ENCODE results near the gene LRRK1.

LRRK1 gene

DNA sequence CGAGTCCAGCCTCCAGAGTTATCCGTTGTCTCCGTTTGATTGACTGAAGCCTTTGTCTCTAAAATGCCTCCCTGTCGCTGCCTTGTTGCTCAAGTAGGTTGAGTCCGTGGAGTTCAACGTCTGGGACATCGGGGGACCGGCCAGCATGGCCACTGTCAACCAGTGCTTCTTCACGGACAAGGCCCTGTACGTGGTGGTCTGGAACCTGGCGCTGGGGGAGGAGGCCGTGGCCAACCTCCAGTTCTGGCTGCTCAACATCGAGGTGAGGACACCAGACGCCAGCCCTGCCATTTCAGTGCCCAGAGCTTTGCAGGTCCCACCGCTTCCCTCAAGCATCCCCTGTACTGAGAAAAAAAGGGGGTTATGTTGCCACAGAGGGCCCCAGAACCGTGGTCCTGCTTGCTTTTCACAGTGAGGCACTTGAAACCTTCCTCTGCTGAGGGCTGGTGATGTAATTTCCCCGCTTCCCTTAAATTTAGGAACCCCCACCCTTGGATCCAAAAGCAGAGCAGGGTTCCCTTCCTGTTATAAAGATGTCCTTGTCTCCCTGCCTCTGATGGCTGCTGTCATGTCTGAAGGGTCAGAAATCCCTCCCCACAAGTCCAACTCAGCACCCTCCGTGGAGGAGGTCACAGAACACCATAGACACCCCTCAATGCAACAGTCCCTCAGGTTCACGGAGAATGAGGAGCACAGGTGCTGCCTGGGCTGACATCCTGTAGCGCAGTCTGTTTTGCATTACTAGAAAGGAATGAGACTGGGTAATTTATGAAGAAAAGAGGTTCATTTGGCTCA lies 105.7 kb downstream of the LRRK1 start:
- DNase-seq (ENCODE audit: low spot score) = no peak

DNA sequence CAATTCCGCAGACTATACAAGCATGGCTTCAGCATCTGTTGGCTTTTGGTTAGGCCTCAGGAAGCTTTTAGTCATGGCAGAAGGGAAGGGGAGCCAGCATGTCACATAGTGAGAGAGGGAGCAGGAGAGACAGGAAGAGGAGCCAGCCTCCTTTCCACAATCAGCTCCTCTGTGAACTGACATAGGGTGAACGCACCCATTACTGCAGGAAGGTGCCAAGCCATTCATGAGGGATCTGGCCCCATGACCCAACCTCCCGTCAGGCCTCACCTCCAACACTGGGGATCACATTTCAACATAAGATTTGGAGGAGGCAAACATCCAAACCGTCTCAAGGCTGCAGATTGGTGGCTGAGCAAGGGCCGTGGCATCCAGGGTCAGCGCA lies 106.3 kb downstream of the LRRK1 start:
- no peak for DNase-seq (ENCODE audit: low spot score)

DNA sequence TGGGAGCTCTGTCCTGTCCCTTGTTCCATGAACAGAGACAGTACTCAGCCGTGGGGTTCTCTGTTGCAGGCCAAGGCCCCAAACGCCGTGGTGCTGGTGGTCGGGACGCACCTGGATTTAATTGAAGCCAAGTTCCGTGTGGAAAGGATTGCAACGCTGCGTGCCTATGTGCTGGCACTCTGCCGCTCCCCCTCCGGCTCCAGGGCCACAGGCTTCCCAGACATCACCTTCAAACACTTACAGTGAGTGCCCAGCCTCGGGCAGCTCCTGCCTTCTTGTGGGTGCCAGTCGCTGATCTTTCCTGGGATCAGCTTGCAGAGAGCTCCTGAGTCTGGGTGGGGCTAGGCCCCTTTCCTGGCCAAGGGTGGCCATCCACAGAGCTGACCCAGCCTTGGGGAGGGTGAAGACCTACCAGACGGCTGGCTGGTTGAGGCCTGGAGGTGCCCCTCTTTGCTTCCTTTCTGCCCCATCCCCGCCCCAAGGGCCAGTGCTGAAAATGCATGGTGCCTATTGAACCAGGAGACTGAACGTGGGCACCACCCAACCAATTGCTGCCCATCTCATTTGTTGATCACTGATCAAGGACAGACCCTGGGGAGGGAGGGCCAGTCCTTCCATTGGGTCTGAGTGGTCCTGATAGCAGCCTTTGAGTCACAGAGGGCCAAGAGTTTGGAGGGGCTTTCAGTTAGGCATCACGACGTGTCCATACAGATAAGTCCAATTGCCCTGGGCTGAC lies 106.9 kb downstream of the LRRK1 start:
- no peak for DNase-seq (ENCODE audit: low spot score)

DNA sequence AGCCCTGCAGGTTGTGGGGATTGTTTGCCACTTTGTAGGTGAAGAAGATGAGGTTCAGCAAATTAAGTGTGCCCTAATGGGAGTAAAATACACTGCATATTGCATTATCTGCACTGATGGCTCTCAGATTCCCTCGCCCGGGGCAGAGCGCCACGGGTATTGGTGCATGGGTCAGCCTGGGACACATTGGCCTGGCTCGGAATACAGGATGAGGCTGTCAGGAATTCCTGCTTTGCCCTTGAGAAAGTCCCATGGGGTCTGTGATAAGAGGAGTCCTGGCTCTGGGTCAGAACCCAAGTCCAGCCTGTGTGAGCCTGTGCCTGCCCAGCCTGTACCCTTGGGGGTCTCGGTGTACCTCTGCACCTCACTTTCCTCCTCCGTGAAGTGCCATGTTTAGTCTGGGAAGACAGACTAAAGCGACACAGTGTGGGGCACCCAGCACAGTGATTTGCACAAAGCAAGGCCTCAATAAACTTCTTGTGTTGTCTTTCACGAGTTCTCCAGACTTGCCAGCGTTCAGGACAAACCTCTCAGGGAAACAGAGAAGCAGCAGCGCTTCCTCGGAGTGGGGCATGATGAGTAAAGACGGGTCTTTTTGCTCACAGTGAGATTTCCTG lies 107.6 kb downstream of the LRRK1 start:
- no peak for DNase-seq (ENCODE audit: low spot score)

DNA sequence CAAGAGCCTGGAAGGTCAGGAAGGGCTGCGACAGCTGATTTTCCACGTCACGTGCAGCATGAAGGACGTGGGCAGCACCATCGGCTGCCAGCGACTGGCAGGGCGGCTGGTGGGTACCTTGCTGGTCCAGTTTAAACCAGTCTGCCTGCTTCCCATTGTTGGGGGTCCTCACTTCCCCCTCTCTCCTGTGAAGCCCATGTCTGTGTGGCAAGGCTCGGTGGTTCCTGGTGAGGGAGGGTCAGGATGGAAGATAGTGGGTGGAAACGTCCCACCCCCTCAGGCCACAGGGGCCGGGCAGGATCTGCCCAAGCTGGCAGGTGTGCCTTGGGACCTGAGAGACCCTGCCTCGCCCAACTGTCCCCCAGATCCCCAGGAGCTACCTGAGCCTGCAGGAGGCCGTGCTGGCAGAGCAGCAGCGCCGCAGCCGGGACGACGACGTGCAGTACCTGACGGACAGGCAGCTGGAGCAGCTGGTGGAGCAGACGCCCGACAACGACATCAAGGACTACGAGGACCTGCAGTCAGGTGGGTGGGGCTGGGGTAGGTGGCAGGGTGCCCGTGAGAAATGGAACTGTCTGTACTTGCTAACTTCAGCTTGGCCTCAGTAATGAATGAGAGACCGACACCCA lies 108.2 kb downstream of the LRRK1 start:
- no peak for DNase-seq (ENCODE audit: low spot score)

DNA sequence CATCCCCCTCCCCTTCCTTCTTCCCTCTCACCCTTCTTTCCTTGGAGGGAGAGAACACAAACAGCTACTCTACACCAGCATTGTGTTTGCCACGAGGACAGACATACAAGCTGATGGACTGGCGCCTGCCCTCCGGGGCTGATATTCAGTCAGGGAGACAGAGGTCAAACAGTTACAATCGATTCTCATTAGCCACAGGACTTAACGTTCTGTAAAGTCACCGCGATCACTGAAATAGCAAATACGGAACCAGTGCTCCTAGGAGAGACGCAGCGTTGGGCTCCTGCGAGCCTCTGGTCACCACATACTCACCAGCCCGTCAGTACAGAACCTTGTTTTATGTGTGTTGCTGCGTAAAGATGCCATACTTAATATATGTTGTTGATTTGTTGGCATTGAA lies 108.8 kb downstream of the LRRK1 start:
- DNase-seq (ENCODE audit: low spot score) = no peak

DNA sequence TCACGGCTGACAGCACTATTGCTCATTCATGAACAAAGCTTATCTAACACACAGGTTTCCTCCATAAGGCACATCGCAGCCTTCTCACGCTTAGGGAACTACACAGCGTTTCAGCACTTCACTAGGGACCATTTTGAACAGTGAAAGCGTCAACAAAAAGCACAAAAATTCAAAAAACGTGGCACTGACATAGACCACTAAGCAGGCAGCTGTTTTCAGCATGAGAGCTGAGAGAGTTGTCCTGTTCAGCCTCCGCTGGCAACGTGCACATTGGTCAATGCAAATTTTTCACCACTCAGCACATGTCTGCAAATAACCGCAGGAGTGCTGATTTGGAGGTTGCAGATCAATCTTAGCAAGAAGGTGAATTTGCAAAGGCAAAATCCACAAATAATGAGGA lies 109.2 kb downstream of the LRRK1 start:
- DNase-seq (ENCODE audit: low spot score) = no peak

DNA sequence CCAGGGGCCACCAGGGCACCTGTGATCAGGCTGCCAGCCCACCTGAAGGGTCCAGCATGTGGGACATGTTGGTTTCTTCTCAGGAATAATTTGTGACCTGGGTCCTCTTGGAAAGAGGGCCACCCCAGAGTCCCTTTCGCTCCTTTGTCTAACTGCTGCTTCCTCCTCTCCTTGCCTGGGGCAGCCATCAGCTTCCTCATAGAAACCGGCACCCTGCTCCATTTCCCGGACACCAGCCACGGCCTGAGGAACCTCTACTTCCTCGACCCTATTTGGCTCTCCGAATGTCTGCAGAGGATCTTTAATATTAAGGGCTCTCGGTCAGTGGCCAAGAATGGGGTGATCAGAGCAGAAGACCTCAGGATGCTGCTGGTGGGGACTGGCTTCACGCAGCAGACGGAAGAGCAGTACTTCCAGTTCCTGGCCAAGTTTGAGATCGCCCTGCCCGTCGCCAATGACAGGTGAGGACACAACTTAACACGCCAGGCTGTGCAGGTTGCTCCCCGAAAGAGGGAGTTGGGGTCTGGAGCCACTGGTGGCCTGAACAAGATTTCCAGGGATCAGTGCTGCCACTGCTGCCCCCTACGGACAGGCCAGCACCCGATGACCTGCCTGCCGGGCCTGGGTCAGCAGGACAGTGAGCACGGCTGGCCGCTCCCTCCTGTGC lies 109.7 kb downstream of the LRRK1 start:
- no peak for DNase-seq (ENCODE audit: low spot score)

DNA sequence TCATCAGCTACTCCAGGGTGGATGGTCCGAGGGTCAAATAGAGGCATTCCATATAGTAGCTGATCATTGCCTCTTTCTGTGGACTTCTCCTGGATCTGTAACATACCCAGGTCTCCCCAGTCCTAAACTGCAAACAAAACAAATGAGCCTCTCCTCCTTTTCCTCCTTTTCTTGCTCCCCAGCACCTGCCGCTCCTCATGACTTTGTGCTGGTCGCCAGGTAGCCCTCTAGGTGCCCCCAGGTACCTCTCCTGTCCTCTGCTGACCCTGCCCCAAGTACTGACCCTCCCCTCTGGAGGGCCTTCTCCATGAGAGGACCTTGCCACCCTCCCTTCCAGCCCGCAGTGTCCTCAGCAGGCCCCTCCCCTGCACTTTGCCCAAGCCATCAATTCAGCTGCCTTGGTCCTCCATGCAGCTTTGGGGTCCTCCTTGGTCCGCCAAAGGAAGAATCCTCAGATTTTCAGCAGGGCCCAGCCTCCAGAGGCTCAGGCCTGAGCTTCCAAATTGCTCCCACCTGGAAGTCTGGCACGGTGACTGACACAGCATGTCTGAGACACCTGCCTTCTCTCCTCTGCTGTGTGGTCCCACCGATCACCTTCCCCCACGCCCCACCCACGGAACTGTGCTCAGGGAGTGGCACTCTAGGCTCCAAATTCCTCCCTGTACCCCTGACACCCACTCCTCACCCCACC lies 111.0 kb downstream of the LRRK1 start:
- no peak for DNase-seq (ENCODE audit: low spot score)

DNA sequence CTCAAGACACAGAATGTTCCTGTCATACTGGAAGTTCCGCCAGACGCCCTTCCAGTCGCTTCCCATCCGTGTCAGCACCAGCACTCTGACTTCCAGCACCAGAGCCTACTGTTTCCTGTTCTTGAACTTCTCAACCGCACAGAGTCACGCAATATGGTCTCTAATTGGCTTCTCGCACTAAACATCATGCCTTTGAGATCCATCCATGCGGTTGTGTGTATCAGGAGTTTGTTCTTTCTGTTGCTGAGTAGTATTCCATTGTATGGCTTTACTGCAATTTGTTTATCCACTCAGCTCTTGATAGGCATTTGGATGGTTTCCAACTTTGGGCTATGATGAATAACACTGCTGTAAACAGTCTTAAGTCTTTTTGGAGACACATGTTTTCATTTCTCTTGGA lies 112.1 kb downstream of the LRRK1 start:
- no peak for DNase-seq (ENCODE audit: low spot score)

DNA sequence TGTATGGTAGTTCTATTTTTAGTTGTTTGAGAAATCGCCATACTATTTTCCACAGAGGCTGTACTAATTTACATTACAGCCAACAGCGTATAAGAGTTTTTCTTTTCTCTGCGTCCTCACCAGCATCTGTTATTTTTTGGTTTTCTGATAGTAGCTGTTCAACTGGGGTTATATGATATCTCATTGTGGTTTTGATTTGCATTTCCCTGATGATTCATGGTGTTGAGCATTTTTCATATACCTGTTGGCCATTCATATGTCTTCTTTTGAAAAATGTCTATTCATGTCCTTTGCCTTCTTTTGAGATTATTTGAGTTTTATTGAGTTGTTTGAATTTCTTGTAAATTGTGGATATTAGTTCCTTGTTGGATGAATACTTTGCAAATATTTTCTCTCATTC lies 114.6 kb downstream of the LRRK1 start:
- no peak for DNase-seq (ENCODE audit: low spot score)

DNA sequence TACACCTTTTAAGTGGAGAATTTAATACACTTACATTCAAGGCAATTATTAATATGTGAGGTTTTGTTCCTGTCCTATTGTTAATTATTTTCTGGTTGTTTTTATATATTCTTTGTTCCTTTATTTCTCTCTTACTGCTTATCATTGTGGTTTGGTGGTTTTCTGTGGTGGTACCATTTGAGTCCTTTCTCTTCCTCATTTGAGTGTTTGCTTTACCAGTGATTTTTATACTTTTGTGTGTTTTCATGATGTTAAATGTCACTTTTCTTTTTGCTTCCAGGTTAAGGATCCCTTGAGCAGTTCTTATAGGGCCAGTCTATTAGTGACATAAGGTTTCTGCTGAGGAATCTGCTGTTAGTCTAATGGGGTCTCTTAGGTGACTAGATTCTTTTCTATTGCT lies 116.5 kb downstream of the LRRK1 start:
- no peak for DNase-seq (ENCODE audit: low spot score)

DNA sequence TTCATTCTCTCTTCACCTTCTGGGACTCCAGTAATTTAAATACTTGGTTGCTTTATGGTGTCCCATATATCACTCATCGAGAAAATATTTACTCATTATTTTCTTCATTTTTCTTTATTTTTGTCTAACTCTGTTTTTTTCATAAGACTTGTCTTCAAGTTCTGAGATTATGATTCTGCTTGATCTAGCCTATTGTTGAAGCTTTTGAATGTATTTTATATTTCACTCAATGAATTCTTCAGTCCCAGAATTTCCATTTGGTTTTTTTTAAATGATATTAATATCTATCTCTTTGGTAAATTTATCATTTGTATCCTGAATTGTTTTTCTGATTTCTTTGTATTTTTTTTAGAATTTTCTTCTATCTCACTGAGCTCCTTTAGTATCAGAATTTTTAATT lies 117.0 kb downstream of the LRRK1 start:
- DNase-seq (ENCODE audit: low spot score) = no peak

DNA sequence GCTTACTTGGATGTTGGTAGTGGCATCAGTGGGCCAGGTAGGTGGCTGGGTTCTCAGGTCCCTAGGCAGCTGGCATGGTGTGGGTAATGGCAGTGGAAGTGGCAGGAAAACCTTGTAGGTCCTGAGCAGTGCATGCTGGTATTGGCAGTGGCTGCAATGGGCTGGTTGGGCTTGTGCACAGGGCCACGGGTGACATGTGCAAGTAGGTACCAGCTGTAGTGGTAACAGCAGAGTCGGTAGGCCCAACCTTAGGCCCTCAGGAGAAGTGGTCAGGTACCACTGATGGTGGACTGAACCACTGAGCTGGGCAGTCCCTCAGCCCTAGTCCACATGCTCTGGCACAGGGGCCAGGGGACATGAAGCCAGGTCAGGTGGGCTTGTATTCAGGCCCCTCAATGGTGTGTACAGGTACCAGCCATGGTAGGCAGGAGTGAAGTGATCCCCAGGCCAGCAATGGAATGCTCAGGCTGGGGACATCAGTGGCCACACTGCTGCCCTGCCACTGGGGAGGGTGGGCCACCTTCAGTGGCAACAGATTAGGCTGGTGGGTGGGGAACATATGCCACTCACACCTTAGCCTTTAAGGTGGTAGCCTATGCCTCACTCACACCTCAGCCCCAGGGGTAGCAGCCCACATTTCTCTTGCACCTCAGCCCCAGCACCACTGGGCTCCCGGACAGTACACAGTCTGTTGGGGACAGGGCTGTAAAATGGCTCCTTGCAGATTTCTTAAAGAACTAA lies 118.1 kb downstream of the LRRK1 start:
- no peak for DNase-seq (ENCODE audit: low spot score)

DNA sequence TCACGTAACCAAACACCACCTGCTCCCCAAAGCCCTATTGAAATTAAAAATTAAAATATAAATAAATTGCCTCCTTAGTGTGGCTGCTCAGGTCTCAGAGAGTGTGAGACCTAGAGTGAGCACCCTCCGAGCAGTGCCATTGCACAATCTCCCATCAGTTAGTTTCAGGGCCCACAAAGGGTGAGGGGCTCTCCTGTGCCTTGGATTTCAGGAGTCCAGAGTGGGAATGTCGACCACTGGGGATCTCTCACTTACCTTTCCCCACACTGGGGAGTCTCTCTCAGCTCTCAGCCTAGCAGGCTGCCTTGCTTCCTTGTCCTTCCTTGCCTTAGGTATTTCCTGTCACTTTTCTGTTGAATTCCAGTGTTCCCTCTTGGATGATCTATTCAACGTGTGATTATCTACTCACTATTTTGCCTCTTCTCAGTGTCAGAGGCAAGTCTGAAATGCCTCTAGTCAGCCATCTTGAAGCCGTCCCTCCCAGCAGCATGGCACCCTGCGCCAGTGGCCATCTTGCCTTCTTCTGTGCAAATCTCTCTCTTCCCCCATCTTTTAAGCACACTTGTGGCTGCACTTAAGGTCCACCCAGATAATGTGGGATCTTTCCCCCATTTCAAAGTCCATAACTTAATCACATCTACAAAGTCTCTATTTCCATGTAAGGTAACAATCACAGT lies 119.3 kb downstream of the LRRK1 start:
- no peak for DNase-seq (ENCODE audit: low spot score)

DNA sequence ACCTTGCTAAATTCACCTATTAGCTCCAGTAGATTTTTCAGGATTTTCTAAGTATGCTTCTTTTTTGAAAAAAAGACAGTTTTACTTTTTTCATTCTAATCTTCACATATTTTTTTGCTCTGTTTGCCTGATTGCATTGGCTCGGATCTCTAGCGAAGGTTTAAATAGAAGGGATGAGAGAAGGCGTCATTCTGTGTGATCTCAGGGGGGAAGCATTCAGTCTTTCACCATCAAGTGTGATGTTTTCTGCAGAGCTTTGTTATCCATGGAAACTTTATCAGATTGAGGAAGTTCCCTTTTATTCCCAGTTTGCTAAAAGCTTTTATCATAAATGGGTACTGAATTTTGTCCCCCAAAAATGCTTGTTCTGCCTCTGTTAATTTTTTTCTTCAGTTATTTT lies 120.3 kb downstream of the LRRK1 start:
- no peak for DNase-seq (ENCODE audit: low spot score)

DNA sequence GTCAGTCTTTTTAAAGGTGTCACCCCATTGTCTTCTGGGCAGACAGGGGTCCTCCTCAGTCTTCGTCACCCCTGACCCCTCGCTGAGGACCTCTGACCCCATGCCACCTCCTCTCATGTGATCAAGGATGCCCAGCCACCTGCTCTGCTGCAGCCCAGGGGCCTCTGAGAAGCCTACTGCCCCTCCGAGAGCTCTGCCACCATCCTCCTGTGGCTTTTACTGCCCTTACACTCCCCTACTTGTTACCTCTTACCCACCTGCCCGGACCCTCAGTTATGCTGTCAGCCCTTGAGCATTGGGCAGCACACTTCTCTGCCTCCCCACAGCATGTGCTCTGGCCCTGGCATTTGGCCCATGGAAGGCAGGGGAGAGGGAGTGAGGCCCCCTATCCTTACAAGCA lies 123.2 kb downstream of the LRRK1 start:
- DNase-seq (ENCODE audit: low spot score) = no peak

DNA sequence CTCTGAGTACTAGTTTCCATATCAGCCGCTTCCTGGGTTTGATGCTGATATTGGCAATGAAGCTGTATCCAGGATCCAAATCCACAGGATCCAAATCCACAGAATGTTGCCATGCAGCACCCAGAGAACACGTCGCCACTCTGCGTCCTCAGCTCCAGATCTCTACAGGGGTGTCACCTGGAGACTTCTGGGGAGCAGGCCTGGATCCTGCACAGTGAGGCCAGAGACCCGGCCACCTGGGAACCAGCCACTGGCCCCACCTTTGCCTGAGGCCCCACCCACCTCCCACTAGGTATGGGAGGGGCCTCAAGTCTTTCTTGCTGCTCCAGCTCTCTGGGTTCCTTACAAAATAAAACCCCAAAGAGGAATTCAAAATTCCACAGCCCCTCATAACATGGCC lies 123.9 kb downstream of the LRRK1 start:
- no peak for DNase-seq (ENCODE audit: low spot score)

DNA sequence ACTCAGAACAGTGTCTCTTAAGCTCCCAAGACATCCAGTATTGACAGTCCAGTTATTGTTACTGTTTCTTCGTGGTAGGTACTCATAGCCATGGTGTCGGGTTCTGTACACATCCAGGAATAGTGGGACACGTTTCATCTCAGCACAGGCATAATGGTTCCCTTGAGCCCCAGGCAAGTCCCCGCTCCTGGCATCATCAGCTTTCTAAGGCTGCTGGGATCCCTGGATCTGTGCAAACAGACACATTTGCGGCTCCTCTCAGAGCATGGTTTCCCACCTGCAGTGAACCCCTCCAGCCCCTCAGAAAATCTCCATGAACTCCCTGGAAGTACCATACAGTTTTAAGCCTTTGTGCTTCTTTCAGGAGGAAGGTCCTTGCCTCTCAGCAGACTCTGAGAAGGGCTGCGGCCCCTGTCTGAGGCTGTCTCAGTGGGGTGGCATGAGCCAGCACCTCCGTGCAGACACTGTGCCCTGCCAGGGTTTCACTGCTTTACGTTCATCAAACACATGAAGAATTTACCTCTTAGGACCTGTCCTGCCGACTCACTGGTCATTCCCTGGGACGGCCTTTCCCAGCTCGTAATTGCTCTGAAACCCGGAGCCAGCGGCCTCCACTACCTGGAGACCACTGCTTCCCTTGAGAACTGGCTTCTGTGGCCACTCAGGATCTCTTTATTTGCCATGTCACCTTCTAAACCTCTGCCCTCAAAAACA lies 124.9 kb downstream of the LRRK1 start:
- no peak for DNase-seq (ENCODE audit: low spot score)

Data from activated CD4-positive, alpha-beta T cell treated with anti-CD3 and anti-CD28 coated beads, Interleukin-2, Interleukin-4, amounts not matched to agents 100 ng/mL and 50 ng/mL, durations not matched to agents 16 hours and 8 hours (primary cell).